NCI-H2196 (cell line): ENCODE data around the gene SMIM44.

Source experiments
- DNase-seq: peaks from one replicate; lab custom pipeline; 2025; ENCODE audit not compliant: unreplicated experiment; lab: John Stamatoyannopoulos, UW

The SMIM44 gene

GRCh38 chr19:3501780-3502179 is 18.5 kb upstream of the SMIM44 start:
- no peak for DNase-seq

GRCh38 chr19:3500429-3501101 is 17.3 kb upstream of the SMIM44 start, which contains the start of gene DOHH:
DOHH (minus strand) TSS chr19:3500674; CDS start chr19:3496814, 3,860 bp downstream.
- DNase-seq = peak; percentile 95

- no peak for DNase-seq
Observed at GRCh38 chr19:3499738-3500428, 16.6 kb upstream of the SMIM44 start.

- no peak for DNase-seq
Observed at GRCh38 chr19:3497757-3498520, 14.7 kb upstream of the SMIM44 start.

GRCh38 chr19:3496392-3497273 is 13.4 kb upstream of the SMIM44 start:
- no peak for DNase-seq

- DNase-seq = peak; percentile 70
Observed at GRCh38 chr19:3494559-3494958, 11.3 kb upstream of the SMIM44 start.

GRCh38 chr19:3494051-3494450 is 10.8 kb upstream of the SMIM44 start:
- DNase-seq = peak; percentile 63

DNA sequence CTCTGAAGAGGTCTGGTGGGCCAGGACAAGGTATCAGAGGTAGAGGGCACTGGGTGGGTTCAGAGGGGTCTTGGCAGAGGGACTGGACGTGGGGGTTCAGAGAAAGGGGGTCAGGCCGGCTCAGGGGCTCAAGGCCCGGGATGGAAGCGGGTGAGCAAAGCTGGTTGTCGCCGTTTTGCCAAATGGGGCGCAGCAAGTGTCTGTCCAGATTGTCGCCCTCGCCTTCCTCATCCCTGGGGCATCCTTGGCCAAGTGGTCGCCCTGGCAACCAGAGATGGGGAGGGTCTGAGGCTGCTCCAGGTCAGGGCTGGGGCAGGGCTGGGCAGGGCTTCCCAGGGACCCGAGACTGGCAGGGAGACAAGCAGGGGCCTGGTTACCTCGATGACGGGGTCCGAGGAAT is 10.4 kb upstream of the SMIM44 start:
- no peak for DNase-seq

GRCh38 chr19:3492919-3493318 is 9.7 kb upstream of the SMIM44 start:
- no peak for DNase-seq

DNA sequence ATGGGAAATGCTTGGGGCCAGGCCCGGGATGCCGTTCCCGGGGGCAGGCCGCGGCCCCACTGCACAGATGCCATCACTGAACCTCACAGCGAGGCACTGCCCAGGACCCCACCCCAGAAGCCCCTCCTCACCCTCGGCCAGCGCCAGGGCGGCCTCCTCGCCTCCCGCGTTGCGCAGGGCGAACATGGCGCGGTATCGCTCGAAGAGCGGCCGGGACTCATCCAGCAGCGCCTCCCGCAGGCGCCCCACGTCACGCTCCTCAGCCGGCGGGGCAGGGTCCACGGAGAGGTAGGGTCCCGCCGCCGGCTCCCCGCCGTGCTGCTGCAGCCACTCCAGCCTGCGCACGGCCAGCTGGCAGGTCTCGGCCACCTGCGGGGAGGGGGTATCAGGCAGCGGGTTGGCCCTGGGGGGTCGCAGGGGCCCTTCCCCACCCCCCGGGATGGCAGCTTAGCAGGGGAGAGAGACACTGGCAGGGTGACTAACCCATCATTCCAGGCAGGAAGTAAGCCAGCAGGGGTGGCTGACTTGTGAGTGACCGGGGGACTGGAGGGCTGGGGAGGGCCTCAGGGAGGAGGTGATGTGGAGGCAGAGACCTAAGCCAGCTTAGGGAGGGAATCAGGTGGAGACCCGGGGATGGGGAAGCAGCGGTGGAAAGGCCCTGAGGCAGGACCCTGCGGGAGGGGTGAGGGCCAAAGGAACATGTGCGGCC is 9.0 kb upstream of the SMIM44 start:
- no peak for DNase-seq

- no peak for DNase-seq
Observed at GRCh38 chr19:3491396-3492119, 8.3 kb upstream of the SMIM44 start.

GRCh38 chr19:3482507-3483225 is 575 bp downstream of the SMIM44 start:
- no peak for DNase-seq

DNA sequence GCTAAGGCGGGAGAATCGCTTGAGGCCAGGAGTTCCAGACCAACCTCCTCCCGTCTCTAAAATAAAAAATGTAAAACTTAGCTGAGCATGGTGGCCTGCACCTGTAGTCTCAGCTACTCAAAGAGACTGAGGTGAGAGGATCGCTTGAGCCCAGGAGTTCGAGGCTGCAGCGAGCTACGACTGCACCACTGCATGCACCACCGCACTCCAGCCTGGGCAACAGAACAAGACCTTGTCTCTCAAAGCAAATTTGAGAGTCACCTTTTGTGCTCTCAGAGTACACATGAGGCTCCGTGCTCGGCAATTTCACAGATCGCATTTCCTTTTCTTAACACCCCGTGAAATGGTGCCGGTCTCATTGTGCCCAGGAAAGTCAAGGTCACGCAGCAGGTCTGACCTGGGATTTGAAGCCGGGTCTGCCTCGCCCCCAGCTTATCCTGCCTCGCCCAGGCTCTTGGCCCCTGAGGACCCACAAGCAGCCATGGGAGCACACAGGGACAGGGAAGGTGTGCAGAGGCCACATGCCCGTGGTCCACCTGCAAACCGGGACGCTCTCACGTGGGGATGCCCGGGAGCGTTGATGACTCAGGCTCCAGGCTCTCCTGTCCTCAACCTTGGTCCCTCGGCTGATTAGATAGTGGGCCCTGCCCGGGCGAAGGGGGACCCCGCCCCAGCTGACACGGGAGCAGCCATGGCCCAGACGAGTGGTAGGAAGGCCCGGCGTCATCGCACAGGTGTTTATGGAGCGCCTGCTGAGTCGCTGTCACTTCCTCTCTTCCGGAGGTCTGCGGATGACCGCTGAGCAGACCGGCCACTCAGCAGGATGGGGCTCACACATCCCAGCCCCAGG is 1.8 kb downstream of the SMIM44 start:
- DNase-seq = no peak

DNA sequence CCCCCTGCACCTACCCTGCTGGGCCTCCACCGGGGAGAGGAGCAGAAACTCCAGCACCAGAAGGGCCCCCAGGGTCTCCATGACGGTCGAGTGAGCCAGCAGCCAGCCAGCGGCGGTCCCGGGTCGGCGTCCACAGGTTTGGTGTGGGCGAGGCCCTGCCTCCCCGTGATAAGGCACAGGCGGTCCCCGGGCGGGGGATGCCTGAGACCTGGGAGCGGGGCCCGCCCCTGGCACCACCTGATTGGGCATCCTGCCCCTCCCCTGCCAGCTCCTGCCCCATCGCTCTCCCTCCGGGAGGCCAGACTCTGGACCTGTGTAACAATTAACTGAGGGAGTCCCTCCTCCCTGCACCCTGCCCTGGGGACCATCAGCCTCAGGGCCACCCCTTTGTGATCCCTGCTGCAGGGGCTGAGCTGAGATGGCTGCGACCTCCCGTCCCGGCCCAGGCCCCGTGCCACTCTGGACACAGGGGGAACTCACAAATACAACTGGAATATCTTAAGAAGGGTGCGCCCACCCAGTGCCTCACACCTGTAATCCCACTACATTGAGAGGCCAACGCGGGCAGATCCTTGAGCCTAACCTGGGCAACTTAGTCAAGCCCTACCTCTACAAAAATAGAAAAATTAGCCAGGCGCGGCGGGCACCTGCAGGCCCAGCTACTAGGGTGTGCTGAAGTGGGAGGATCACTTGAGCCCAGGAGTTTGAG is 2.7 kb downstream of the SMIM44 start, which contains the start of gene SMIM24:
Gene SMIM24, minus strand, starts transcription at position 143 of the 709 bp plus-strand sequence. Its CDS starts 62 bp downstream, at position 81.
- no peak for DNase-seq

DNA sequence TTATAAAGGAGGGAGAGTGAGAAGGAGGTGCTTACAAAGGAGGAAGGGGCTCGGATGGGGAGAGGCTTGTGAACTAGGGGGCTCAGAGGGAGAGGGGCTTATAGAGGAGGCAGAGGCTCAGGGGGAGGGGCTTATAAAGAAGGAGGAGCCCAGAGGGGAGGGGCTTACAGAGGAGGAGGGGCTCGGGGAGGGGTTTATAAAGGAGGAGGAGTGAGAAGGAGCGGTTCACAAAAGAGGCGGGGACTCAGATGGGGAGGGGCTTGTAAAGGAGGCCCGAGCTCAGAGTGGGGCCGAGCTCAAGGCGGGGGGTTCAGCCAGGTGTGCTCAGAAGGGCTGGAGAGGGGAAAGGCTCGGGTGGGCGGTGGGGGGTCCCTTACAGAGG is 3.4 kb downstream of the SMIM44 start:
- DNase-seq = no peak

GRCh38 chr19:3479177-3479833 is 3.9 kb downstream of the SMIM44 start:
- DNase-seq = peak; percentile 18
